DOHH2 (cell line): ENCODE measurements around the gene CNTF.
A peak's percentile ranks its signal among the peaks of the same experiment; 100 is the strongest.

Source experiments
- H3F3A ChIP-seq: fragments of 200-600 bp; sonication (generic), shearing (Covaris generic); 2 replicates; pipeline ENCODE4 v1.6.0; 2016; ENCODE audit warnings: antibody characterized with exemption, mild to moderate bottlenecking; ENCODE audit not compliant: control insufficient read depth, insufficient read depth
- H3K27ac ChIP-seq: fragments of 200-600 bp; sonication (generic); 2 replicates; pipeline ENCODE4 v1.5.1; 2014; ENCODE audit warnings: low read depth, mild to moderate bottlenecking, low read length, moderate library complexity
- H3K27me3 ChIP-seq: fragments of 200-600 bp; sonication (generic); 2 replicates; pipeline ENCODE4 v1.6.1; 2014; ENCODE audit warnings: mild to moderate bottlenecking, low read length, mixed read lengths; ENCODE audit not compliant: control insufficient read depth
- H3K36me3 ChIP-seq: fragments of 200-600 bp; sonication (generic); 2 replicates; pipeline ENCODE4 v1.6.1; 2014; ENCODE audit warnings: mild to moderate bottlenecking, low read length, moderate library complexity, mixed read lengths; ENCODE audit not compliant: control insufficient read depth
- H3K4me1 ChIP-seq: fragments of 200-600 bp; sonication (generic); 2 replicates; pipeline ENCODE4 v1.6.1; 2014; ENCODE audit warnings: mild to moderate bottlenecking, low read length, mixed read lengths; ENCODE audit not compliant: control insufficient read depth
- H3K4me2 ChIP-seq: fragments of 200-600 bp; sonication (generic); 2 replicates; pipeline ENCODE4 v1.6.0; 2014; ENCODE audit warnings: mild to moderate bottlenecking, low read length, moderate library complexity
- H3K4me3 ChIP-seq: fragments of 200-600 bp; sonication (generic); 2 replicates; pipeline ENCODE4 v1.5.1; 2014; ENCODE audit warnings: mild to moderate bottlenecking, low read length, mixed read lengths
- H3K79me2 ChIP-seq: fragments of 200-600 bp; sonication (generic); 2 replicates; pipeline ENCODE4 v1.6.1; 2014; ENCODE audit warnings: mild to moderate bottlenecking, low read length, mixed read lengths; ENCODE audit not compliant: control insufficient read depth
- H3K9me2 ChIP-seq: fragments of 200-600 bp; sonication (generic); replicated peaks from 2 replicates; pipeline ENCODE4 v1.6.1; 2014; ENCODE audit warnings: mild to moderate bottlenecking, low read length, mixed read lengths; ENCODE audit not compliant: control insufficient read depth
- H3K9me3 ChIP-seq: fragments of 200-600 bp; sonication (generic); 2 replicates; pipeline ENCODE4 v1.6.1; 2014; ENCODE audit warnings: antibody characterized with exemption, low read length, mixed read lengths; ENCODE audit not compliant: control insufficient read depth, insufficient read depth
- H4K20me1 ChIP-seq: fragments of 200-600 bp; sonication (generic); 2 replicates; pipeline ENCODE4 v1.6.0; 2014; ENCODE audit warnings: low read depth, mild to moderate bottlenecking, antibody characterized with exemption, low read length, moderate library complexity; ENCODE audit not compliant: control insufficient read depth, insufficient read depth
- EZH2phosphoT487 ChIP-seq: fragments of 200-600 bp; sonication (generic); IDR thresholded peaks from 2 replicates; pipeline ENCODE4 v1.6.1; 2017; ENCODE audit warnings: borderline replicate concordance, mild to moderate bottlenecking, antibody characterized with exemption, low read length, moderate library complexity, mixed read lengths
- TF ChIP-seq, protein P1 (sequence below): fragments of 200-600 bp; sonication (generic); IDR thresholded peaks from one replicate; pipeline ENCODE4 v1.5.1; 2014; ENCODE audit warnings: antibody characterized with exemption, mild to moderate bottlenecking, low read depth, low read length; ENCODE audit not compliant: poor library complexity, severe bottlenecking

The CNTF gene

GRCh38 chr11:58578136-58578634 is 44.3 kb upstream of the CNTF start:
- no peaks in the 10 kb centered on the region for H3K9me2 ChIP-seq
- H3K36me3 ChIP-seq, result peaks cover 65% of the 10 kb centered on the region
- peaks cover 78% of the 10 kb centered on the region for H3K79me2 ChIP-seq
- no peaks in the 10 kb centered on the region for H3K27me3 ChIP-seq
- TF ChIP-seq, protein P1, sequence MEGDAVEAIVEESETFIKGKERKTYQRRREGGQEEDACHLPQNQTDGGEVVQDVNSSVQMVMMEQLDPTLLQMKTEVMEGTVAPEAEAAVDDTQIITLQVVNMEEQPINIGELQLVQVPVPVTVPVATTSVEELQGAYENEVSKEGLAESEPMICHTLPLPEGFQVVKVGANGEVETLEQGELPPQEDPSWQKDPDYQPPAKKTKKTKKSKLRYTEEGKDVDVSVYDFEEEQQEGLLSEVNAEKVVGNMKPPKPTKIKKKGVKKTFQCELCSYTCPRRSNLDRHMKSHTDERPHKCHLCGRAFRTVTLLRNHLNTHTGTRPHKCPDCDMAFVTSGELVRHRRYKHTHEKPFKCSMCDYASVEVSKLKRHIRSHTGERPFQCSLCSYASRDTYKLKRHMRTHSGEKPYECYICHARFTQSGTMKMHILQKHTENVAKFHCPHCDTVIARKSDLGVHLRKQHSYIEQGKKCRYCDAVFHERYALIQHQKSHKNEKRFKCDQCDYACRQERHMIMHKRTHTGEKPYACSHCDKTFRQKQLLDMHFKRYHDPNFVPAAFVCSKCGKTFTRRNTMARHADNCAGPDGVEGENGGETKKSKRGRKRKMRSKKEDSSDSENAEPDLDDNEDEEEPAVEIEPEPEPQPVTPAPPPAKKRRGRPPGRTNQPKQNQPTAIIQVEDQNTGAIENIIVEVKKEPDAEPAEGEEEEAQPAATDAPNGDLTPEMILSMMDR, result no peak
- TF ChIP-seq EZH2phosphoT487, result no peak
- H3F3A ChIP-seq, result peaks cover 20% of the 10 kb centered on the region
- H3K4me2 ChIP-seq, result peak overlapping the region; percentile 95
- no peaks in the 10 kb centered on the region for H3K9me3 ChIP-seq
- peaks cover 54% of the 10 kb centered on the region for H3K4me1 ChIP-seq
- peak overlapping the region; percentile 92 for H3K4me3 ChIP-seq
- peaks cover 29% of the 10 kb centered on the region for H4K20me1 ChIP-seq
- H3K27ac ChIP-seq, result peak overlapping the region; percentile 96

DNA sequence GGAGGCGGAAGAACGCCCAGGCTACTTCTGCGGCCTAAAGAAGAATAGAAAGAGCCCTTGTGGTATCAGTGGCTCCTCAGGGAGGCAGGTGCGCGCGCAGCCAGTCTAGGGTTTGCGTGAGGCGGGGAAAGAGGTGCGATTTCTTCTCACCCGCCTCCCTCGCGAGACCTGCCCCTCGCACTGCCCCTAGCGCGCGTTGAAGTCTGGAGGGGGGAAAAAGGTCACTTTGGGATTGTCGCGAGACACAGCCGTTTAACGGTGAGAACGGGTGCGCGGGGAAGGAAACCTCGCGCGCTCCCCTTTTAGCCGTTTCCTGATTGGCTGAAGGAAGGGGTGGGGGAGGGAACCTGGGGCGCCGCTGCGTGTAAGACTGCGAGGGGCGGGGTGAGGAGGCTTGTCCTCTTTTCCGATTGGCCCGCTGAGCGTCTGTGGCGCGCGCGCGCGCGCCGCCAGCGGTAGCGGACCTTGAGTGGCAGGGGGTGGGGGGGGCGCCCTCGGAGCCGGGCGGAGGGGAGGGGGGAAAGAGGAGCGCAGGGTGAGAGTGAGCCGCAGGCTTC is 43.8 kb upstream of the CNTF start, which contains the start of gene ZFP91:
TSS of gene ZFP91 (plus strand) at position 429 of the 557 bp plus-strand sequence. CDS start 219 bp downstream, outside the sequence.
- H3K79me2 ChIP-seq, result peaks cover 78% of the 10 kb centered on the region
- peaks cover 54% of the 10 kb centered on the region for H3K4me1 ChIP-seq
- peaks cover 20% of the 10 kb centered on the region for H3F3A ChIP-seq
- no peaks in the 10 kb centered on the region for H3K27me3 ChIP-seq
- peaks cover 28% of the 10 kb centered on the region for H4K20me1 ChIP-seq
- peak within 1 kb of the TSS; percentile 96 for H3K27ac ChIP-seq
- H3K4me3 ChIP-seq, result peak within 1 kb of the TSS; percentile 92
- H3K9me2 ChIP-seq, result no peaks in the 10 kb centered on the region
- H3K4me2 ChIP-seq, result peak within 1 kb of the TSS; percentile 95
- no peaks in the 10 kb centered on the region for H3K9me3 ChIP-seq
- no peak for TF ChIP-seq EZH2phosphoT487
- TF ChIP-seq, protein P1, result no peak
- peaks cover 65% of the 10 kb centered on the region for H3K36me3 ChIP-seq

- Histone ChIP-seq H3K9me2 (no peaks in the 10 kb centered on the region), H3K4me3 (peak overlapping the region; percentile 86), H3K36me3 (peaks cover 64% of the 10 kb centered on the region), H3K9me3 (no peaks in the 10 kb centered on the region), H3K4me1 (peaks cover 56% of the 10 kb centered on the region), H3K27me3 (no peaks in the 10 kb centered on the region), H3K27ac (peak overlapping the region; percentile 90), H3K4me2 (peak overlapping the region; percentile 73), H4K20me1 (peaks cover 26% of the 10 kb centered on the region), H3F3A (peaks cover 20% of the 10 kb centered on the region), H3K79me2 (peaks cover 78% of the 10 kb centered on the region)
- TF ChIP-seq, protein P1, result peak; percentile 80
- TF ChIP-seq EZH2phosphoT487, result no peak
These were observed 43.0 kb upstream of the CNTF start for GRCh38 chr11:58579192-58580129.
